Measurements from ENCODE around the gene XKR8. TPM values are rescaled to one million over a fixed set of nuclear protein-coding genes. Genes with fewer than 3 reads are reported as not detected.
"Not testable (repeated sequence)": the region's sequence is repeated elsewhere in the genome, so short reads cannot be mapped to it uniquely, and the experiment has no call there.

The XKR8 gene
- total RNA-seq, 1 donor from 2014 or later, result 14.2 TPM

GRCh38 chr1:27994060-27994459 is 34.3 kb downstream of the XKR8 start:
- no peaks in the 10 kb centered on the region for H3K27me3 Mint-ChIP-seq (ENCODE audit: unreplicated experiment)
- peaks cover 7% of the 10 kb centered on the region for H3K4me1 Mint-ChIP-seq (ENCODE audit: low read depth, unreplicated experiment)
- TF ChIP-seq CTCF (IDR thresholded peaks at IDR 0.05; ENCODE audit: partially characterized antibody, unreplicated experiment), result no peak
- H3K36me3 Mint-ChIP-seq (ENCODE audit: unreplicated experiment), result no peaks in the 10 kb centered on the region
- DNase-seq, result no peak
- no peak overlapping the region for H3K4me3 Mint-ChIP-seq (ENCODE audit: unreplicated experiment)
- peak overlapping the region; percentile 55 for H3K27ac Mint-ChIP-seq (ENCODE audit: unreplicated experiment)
- H3K9me3 Mint-ChIP-seq (ENCODE audit: unreplicated experiment), result peaks cover 2% of the 10 kb centered on the region

GRCh38 chr1:27994526-27994925 is 34.8 kb downstream of the XKR8 start:
- H3K4me3 Mint-ChIP-seq (ENCODE audit: unreplicated experiment); H3K27me3 Mint-ChIP-seq (ENCODE audit: unreplicated experiment); H3K36me3 Mint-ChIP-seq (ENCODE audit: unreplicated experiment): not testable (repeated sequence)

GRCh38 chr1:27999055-27999454 is 39.3 kb downstream of the XKR8 start:
- no peak overlapping the region for H3K4me3 Mint-ChIP-seq (ENCODE audit: unreplicated experiment)
- H3K27me3 Mint-ChIP-seq (ENCODE audit: unreplicated experiment), result no peaks in the 10 kb centered on the region
- no peak overlapping the region for H3K27ac Mint-ChIP-seq (ENCODE audit: unreplicated experiment)
- H3K4me1 Mint-ChIP-seq (ENCODE audit: low read depth, unreplicated experiment), result peaks cover 1% of the 10 kb centered on the region
- no peaks in the 10 kb centered on the region for H3K36me3 Mint-ChIP-seq (ENCODE audit: unreplicated experiment)
- no peak for DNase-seq
- TF ChIP-seq CTCF (IDR thresholded peaks at IDR 0.05; ENCODE audit: partially characterized antibody, unreplicated experiment), result no peak
- no peaks in the 10 kb centered on the region for H3K9me3 Mint-ChIP-seq (ENCODE audit: unreplicated experiment)

More at GRCh38 chr1:27994526-27994925, 34.8 kb downstream of the XKR8 start:
- not testable (repeated sequence) for DNase-seq; H3K9me3 Mint-ChIP-seq (ENCODE audit: unreplicated experiment); H3K4me1 Mint-ChIP-seq (ENCODE audit: low read depth, unreplicated experiment)
- H3K27ac Mint-ChIP-seq (ENCODE audit: unreplicated experiment), result peak overlapping the region; percentile 55

- TF ChIP-seq CTCF (IDR thresholded peaks at IDR 0.05; ENCODE audit: partially characterized antibody, unreplicated experiment), result no peak
- Mint-ChIP-seq H3K9me3 (ENCODE audit: unreplicated experiment) (no peaks in the 10 kb centered on the region), H3K36me3 (ENCODE audit: unreplicated experiment) (no peaks in the 10 kb centered on the region), H3K27me3 (ENCODE audit: unreplicated experiment) (no peaks in the 10 kb centered on the region), H3K4me1 (ENCODE audit: low read depth, unreplicated experiment) (no peaks in the 10 kb centered on the region), H3K4me3 (ENCODE audit: unreplicated experiment) (no peak overlapping the region), H3K27ac (ENCODE audit: unreplicated experiment) (no peak overlapping the region)
- DNase-seq, result no peak
These were observed 42.8 kb downstream of the XKR8 start for GRCh38 chr1:28002600-28002999.

GRCh38 chr1:28003117-28003516 is 43.3 kb downstream of the XKR8 start:
- not testable (repeated sequence) for H3K27ac Mint-ChIP-seq (ENCODE audit: unreplicated experiment); H3K9me3 Mint-ChIP-seq (ENCODE audit: unreplicated experiment); H3K4me3 Mint-ChIP-seq (ENCODE audit: unreplicated experiment); H3K36me3 Mint-ChIP-seq (ENCODE audit: unreplicated experiment); H3K27me3 Mint-ChIP-seq (ENCODE audit: unreplicated experiment); DNase-seq; H3K4me1 Mint-ChIP-seq (ENCODE audit: low read depth, unreplicated experiment)

- H3K27ac Mint-ChIP-seq (ENCODE audit: unreplicated experiment), result no peak overlapping the region
- no peaks in the 10 kb centered on the region for H3K36me3 Mint-ChIP-seq (ENCODE audit: unreplicated experiment)
- no peak for DNase-seq
- no peak overlapping the region for H3K4me3 Mint-ChIP-seq (ENCODE audit: unreplicated experiment)
- no peaks in the 10 kb centered on the region for H3K27me3 Mint-ChIP-seq (ENCODE audit: unreplicated experiment)
- no peak for TF ChIP-seq CTCF (IDR thresholded peaks at IDR 0.05; ENCODE audit: partially characterized antibody, unreplicated experiment)
- H3K4me1 Mint-ChIP-seq (ENCODE audit: low read depth, unreplicated experiment), result no peaks in the 10 kb centered on the region
- H3K9me3 Mint-ChIP-seq (ENCODE audit: unreplicated experiment), result no peaks in the 10 kb centered on the region
These were observed 51.2 kb downstream of the XKR8 start for GRCh38 chr1:28010969-28011368.

Other genes with a start within 250 kb of the XKR8 start
- 9.1 TPM for gene FAM76A, start 234.0 kb upstream of the XKR8 start, total RNA-seq (ENCODE audit: unreplicated experiment)
- 47.7 TPM for gene STX12, start 186.8 kb upstream of the XKR8 start, total RNA-seq (ENCODE audit: unreplicated experiment)
- gene PPP1R8, start 129.2 kb upstream of the XKR8 start, total RNA-seq (ENCODE audit: unreplicated experiment), result 60.2 TPM
- gene THEMIS2, start 87.4 kb upstream of the XKR8 start, total RNA-seq (ENCODE audit: unreplicated experiment), result 4.6 TPM
- gene RPA2, start 45.4 kb upstream of the XKR8 start, total RNA-seq (ENCODE audit: unreplicated experiment), result 22.6 TPM
- gene SMPDL3B, start 25.0 kb upstream of the XKR8 start, total RNA-seq (ENCODE audit: unreplicated experiment), result not detected
- gene EYA3, start 128.6 kb downstream of the XKR8 start, total RNA-seq (ENCODE audit: unreplicated experiment), result 25.3 TPM
- 0.54 TPM for gene PTAFR, start 216.7 kb downstream of the XKR8 start, total RNA-seq (ENCODE audit: unreplicated experiment)